HUES6 (cell line): ENCODE data around the gene PGLYRP1.
A peak's percentile ranks its signal among the peaks of the same experiment; 100 is the strongest.

Experiments used
- H3K27ac ChIP-seq: 2 replicates; pipeline ENCODE4 v1.7.0; 2013; ENCODE audit warnings: low read depth, mild to moderate bottlenecking, low read length, inconsistent platforms
- H3K27me3 ChIP-seq: 2 replicates; pipeline ENCODE4 v1.6.1; 2013; ENCODE audit warnings: low read length; ENCODE audit not compliant: control insufficient read depth, insufficient read depth
- H3K36me3 ChIP-seq: 2 replicates; pipeline ENCODE4 v1.6.1; 2013; ENCODE audit warnings: low read length; ENCODE audit not compliant: control insufficient read depth, insufficient read depth
- H3K4me1 ChIP-seq: 2 replicates; pipeline ENCODE4 v1.6.1; 2013; ENCODE audit warnings: low read length; ENCODE audit not compliant: control insufficient read depth, insufficient read depth
- H3K4me3 ChIP-seq: 2 replicates; pipeline ENCODE4 v1.5.1; 2013; ENCODE audit warnings: low read depth, low read length
- H3K9ac ChIP-seq: one replicate; pipeline ENCODE4 v1.6.1; 2013; ENCODE audit warnings: mild to moderate bottlenecking, low read length
- H3K9me3 ChIP-seq: 2 replicates; pipeline ENCODE4 v1.6.1; 2013; ENCODE audit warnings: low read depth, low read length; ENCODE audit not compliant: control insufficient read depth, insufficient read depth

Gene PGLYRP1

GRCh38 chr19:46017095-46017429 lies 5.8 kb downstream of the PGLYRP1 start:
- Histone ChIP-seq H3K4me1 (peaks cover 20% of the 10 kb centered on the region), H3K36me3 (0 out of 2 replicates have a peak, but pooled peaks cover 6% of the 10 kb centered on the region), H3K9me3 (no peaks in the 10 kb centered on the region), H3K27ac (no peak overlapping the region), H3K27me3 (peaks cover 32% of the 10 kb centered on the region), H3K4me3 (no peak overlapping the region), H3K9ac (no peak overlapping the region)

- Histone ChIP-seq H3K4me1 (peaks cover 17% of the 10 kb centered on the region), H3K27me3 (peaks cover 32% of the 10 kb centered on the region), H3K4me3 (peak overlapping the region; percentile 59), H3K27ac (no peak overlapping the region), H3K9ac (no peak overlapping the region), H3K9me3 (no peaks in the 10 kb centered on the region), H3K36me3 (0 out of 2 replicates have a peak, but pooled peaks cover 6% of the 10 kb centered on the region)
Measured at GRCh38 chr19:46016426-46017094, 6.3 kb downstream of the PGLYRP1 start.

GRCh38 chr19:46015687-46016425 lies 7.0 kb downstream of the PGLYRP1 start:
- Histone ChIP-seq H3K9ac (no peak overlapping the region), H3K4me1 (peaks cover 17% of the 10 kb centered on the region), H3K9me3 (no peaks in the 10 kb centered on the region), H3K36me3 (0 out of 2 replicates have a peak, but pooled peaks cover 6% of the 10 kb centered on the region), H3K27me3 (peaks cover 32% of the 10 kb centered on the region), H3K4me3 (peak overlapping the region; percentile 59), H3K27ac (no peak overlapping the region)

GRCh38 chr19:46014941-46015686 lies 7.7 kb downstream of the PGLYRP1 start:
- Histone ChIP-seq H3K4me3 (peak overlapping the region; percentile 59), H3K9me3 (no peaks in the 10 kb centered on the region), H3K27ac (no peak overlapping the region), H3K27me3 (peaks cover 32% of the 10 kb centered on the region), H3K36me3 (peaks cover 6% of the 10 kb centered on the region; the same call in 1 of the 2 replicates), H3K4me1 (peaks cover 17% of the 10 kb centered on the region), H3K9ac (peak overlapping the region; percentile 38)

GRCh38 chr19:46014534-46014933 lies 8.3 kb downstream of the PGLYRP1 start:
- Histone ChIP-seq H3K4me1 (peaks cover 17% of the 10 kb centered on the region), H3K27me3 (peaks cover 32% of the 10 kb centered on the region), H3K9me3 (no peaks in the 10 kb centered on the region), H3K4me3 (peak overlapping the region; percentile 48), H3K9ac (peak overlapping the region; percentile 38), H3K36me3 (peaks cover 6% of the 10 kb centered on the region; the same call in 1 of the 2 replicates), H3K27ac (no peak overlapping the region)

GRCh38 chr19:46009530-46010510 lies 13.0 kb downstream of the PGLYRP1 start:
- Histone ChIP-seq H3K4me1 (peaks cover 5% of the 10 kb centered on the region; the same call in 1 of the 2 replicates), H3K27me3 (peaks cover 15% of the 10 kb centered on the region), H3K9me3 (no peaks in the 10 kb centered on the region), H3K4me3 (no peak overlapping the region), H3K36me3 (peaks cover 11% of the 10 kb centered on the region; the same call in 1 of the 2 replicates), H3K9ac (no peak overlapping the region), H3K27ac (no peak overlapping the region)

- no peak overlapping the region for H3K9ac ChIP-seq
- H3K27me3 ChIP-seq: no peaks in the 10 kb centered on the region
- H3K4me1 ChIP-seq: no peaks in the 10 kb centered on the region
- no peak overlapping the region for H3K4me3 ChIP-seq
- no peak overlapping the region for H3K27ac ChIP-seq
- no peaks in the 10 kb centered on the region for H3K9me3 ChIP-seq
- H3K36me3 ChIP-seq: peaks cover 17% of the 10 kb centered on the region; the same call in 1 of the 2 replicates
Measured at GRCh38 chr19:46006411-46006810, 16.4 kb downstream of the PGLYRP1 start.

- no peaks in the 10 kb centered on the region; the same call in 1 of the 2 replicates for H3K4me1 ChIP-seq
- peaks cover 3% of the 10 kb centered on the region; the same call in 1 of the 2 replicates for H3K27me3 ChIP-seq
- no peak overlapping the region for H3K9ac ChIP-seq
- no peak overlapping the region for H3K4me3 ChIP-seq
- no peaks in the 10 kb centered on the region for H3K9me3 ChIP-seq
- peaks cover 15% of the 10 kb centered on the region; the same call in 1 of the 2 replicates for H3K36me3 ChIP-seq
- H3K27ac ChIP-seq: no peak overlapping the region
Measured at GRCh38 chr19:46002678-46003275, 20.1 kb downstream of the PGLYRP1 start.

GRCh38 chr19:46000491-46001246 lies 22.2 kb downstream of the PGLYRP1 start:
- Histone ChIP-seq H3K9ac (peak overlapping the region; percentile 31), H3K4me1 (peaks cover 5% of the 10 kb centered on the region; the same call in 1 of the 2 replicates), H3K27me3 (peaks cover 3% of the 10 kb centered on the region; the same call in 1 of the 2 replicates), H3K36me3 (peaks cover 10% of the 10 kb centered on the region), H3K4me3 (peak overlapping the region; percentile 77), H3K27ac (no peak overlapping the region), H3K9me3 (no peaks in the 10 kb centered on the region)
